C4-2B (cell line): ENCODE data around the gene LRCOL1.

ENCODE experiments used
- ZFX ChIP-seq: fragments of 450-650 bp; IDR thresholded peaks from 2 replicates; pipeline ENCODE4 v1.6.1; 2017
- TF ChIP-seq, protein P1 (sequence below): fragments of 450-650 bp; conservative IDR thresholded peaks from 2 replicates; pipeline ENCODE4 v1.5.1; 2017; ENCODE audit warnings: mild to moderate bottlenecking

DNA sequence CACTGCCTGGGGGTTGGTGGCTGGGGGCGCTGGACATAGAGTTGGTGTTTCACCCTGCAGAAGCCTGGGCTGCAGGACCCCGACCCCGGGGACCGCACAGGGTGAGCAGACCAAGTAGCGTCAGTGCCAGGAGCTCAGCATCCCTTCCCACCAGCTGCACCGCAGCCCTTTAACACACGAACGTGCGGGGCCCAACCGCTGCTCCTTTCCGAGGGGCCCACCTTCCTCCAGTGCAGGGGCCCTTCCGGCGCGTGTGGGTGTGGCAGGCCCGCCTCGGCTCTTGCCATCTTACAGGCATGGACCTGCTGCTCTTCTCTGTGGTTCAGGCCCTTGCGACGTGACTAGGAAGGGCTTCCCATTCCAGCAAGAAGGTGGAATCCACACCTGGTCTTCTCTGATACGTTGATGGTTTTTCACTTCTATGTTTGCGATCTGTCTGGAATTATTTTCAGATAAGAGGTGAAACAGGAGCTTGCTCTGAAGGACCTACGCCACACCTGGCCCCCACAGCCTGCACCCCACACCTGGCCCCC is 47.8 kb downstream of the LRCOL1 start:
- TF ChIP-seq, protein P1, sequence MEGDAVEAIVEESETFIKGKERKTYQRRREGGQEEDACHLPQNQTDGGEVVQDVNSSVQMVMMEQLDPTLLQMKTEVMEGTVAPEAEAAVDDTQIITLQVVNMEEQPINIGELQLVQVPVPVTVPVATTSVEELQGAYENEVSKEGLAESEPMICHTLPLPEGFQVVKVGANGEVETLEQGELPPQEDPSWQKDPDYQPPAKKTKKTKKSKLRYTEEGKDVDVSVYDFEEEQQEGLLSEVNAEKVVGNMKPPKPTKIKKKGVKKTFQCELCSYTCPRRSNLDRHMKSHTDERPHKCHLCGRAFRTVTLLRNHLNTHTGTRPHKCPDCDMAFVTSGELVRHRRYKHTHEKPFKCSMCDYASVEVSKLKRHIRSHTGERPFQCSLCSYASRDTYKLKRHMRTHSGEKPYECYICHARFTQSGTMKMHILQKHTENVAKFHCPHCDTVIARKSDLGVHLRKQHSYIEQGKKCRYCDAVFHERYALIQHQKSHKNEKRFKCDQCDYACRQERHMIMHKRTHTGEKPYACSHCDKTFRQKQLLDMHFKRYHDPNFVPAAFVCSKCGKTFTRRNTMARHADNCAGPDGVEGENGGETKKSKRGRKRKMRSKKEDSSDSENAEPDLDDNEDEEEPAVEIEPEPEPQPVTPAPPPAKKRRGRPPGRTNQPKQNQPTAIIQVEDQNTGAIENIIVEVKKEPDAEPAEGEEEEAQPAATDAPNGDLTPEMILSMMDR, result no peak
- no peak for TF ChIP-seq ZFX
